Activated CD4-positive, alpha-beta memory T cell treated with anti-CD3 and anti-CD28 coated beads for 36 hours (primary cell): ENCODE results near the gene ADGRB3. TPM values are rescaled to one million over a fixed set of nuclear protein-coding genes. Genes with fewer than 3 reads are reported as not detected.

Source experiments
- CTCF ChIA-PET: fragments of 350-600 bp; sonication (Branson Sonifier 250); formaldehyde crosslinking; loops from one replicate; lab custom pipeline; 2021; ENCODE audit warnings: antibody characterized with exemption, inconsistent platforms; lab: Charles Lee
- POLR2A ChIA-PET: fragments of 350-600 bp; sonication (Branson Sonifier 250); formaldehyde crosslinking; loops from one replicate; lab custom pipeline; 2021; ENCODE audit warnings: antibody characterized with exemption; lab: Charles Lee
- DNase-seq: peaks from one replicate; pipeline ENCODE4 v3.0.0-alpha.2; 2020
- H3K27ac Mint-ChIP-seq: one replicate; pipeline ENCODE4 v1.8.0; 2021; ENCODE audit warnings: mixed read lengths
- H3K27me3 Mint-ChIP-seq: one replicate; pipeline ENCODE4 v1.8.0; 2021; ENCODE audit warnings: mixed read lengths
- H3K36me3 Mint-ChIP-seq: one replicate; pipeline ENCODE4 v1.8.0; 2021; ENCODE audit warnings: mixed read lengths
- H3K4me1 Mint-ChIP-seq: one replicate; pipeline ENCODE4 v1.8.0; 2021; ENCODE audit warnings: low read depth, mixed read lengths
- H3K4me3 Mint-ChIP-seq: one replicate; pipeline ENCODE4 v1.8.0; 2021; ENCODE audit warnings: mild to moderate bottlenecking, mixed read lengths
- H3K9me3 Mint-ChIP-seq: one replicate; pipeline ENCODE4 v1.8.0; 2021; ENCODE audit warnings: mixed read lengths
- intact Hi-C: fragments of 100-400 bp; cut with micrococcal nuclease; formaldehyde crosslinking; loops from one replicate; pipeline ENCODE4 v1.15.1; 2023
- total RNA-seq, 2 experiments: library from RNA; stranded (reverse); gene quantifications; one replicate each; pipeline ENCODE4 v1.2.3, GENCODE V29; 2021

ADGRB3 gene
- total RNA-seq, 2 experiments from 2014 or later: not detected

- ChIA-PET CTCF (no interaction called here), POLR2A (no interaction called here)
- Mint-ChIP-seq H3K4me1 (no peaks in the 10 kb centered on the region), H3K27me3 (no peaks in the 10 kb centered on the region), H3K4me3 (no peak overlapping the region), H3K27ac (no peak overlapping the region), H3K9me3 (no peaks in the 10 kb centered on the region), H3K36me3 (no peaks in the 10 kb centered on the region)
- no peak for DNase-seq
- intact Hi-C loops: no loop called here
Measured at GRCh38 chr6:69059413-69059812, 424.3 kb downstream of the ADGRB3 start.

GRCh38 chr6:69061066-69061465 is 426.0 kb downstream of the ADGRB3 start:
- no peaks in the 10 kb centered on the region for H3K27me3 Mint-ChIP-seq
- intact Hi-C loops: no loop called here
- DNase-seq: no peak
- no peaks in the 10 kb centered on the region for H3K4me1 Mint-ChIP-seq
- H3K36me3 Mint-ChIP-seq: no peaks in the 10 kb centered on the region
- POLR2A ChIA-PET: no interaction called here
- H3K9me3 Mint-ChIP-seq: no peaks in the 10 kb centered on the region
- no peak overlapping the region for H3K27ac Mint-ChIP-seq
- no peak overlapping the region for H3K4me3 Mint-ChIP-seq
- CTCF ChIA-PET: no interaction called here

GRCh38 chr6:69063401-69063800 is 428.3 kb downstream of the ADGRB3 start:
- no peak overlapping the region for H3K27ac Mint-ChIP-seq
- H3K9me3 Mint-ChIP-seq: no peaks in the 10 kb centered on the region
- no peak overlapping the region for H3K4me3 Mint-ChIP-seq
- H3K4me1 Mint-ChIP-seq: no peaks in the 10 kb centered on the region
- POLR2A ChIA-PET: no interaction called here
- intact Hi-C loops: no loop called here
- CTCF ChIA-PET: no interaction called here
- DNase-seq: no peak
- no peaks in the 10 kb centered on the region for H3K36me3 Mint-ChIP-seq
- H3K27me3 Mint-ChIP-seq: no peaks in the 10 kb centered on the region

- Mint-ChIP-seq H3K27me3 (no peaks in the 10 kb centered on the region), H3K4me1 (no peaks in the 10 kb centered on the region), H3K9me3 (no peaks in the 10 kb centered on the region), H3K36me3 (no peaks in the 10 kb centered on the region), H3K4me3 (no peak overlapping the region), H3K27ac (no peak overlapping the region)
- ChIA-PET CTCF (no interaction called here), POLR2A (no interaction called here)
- no peak for DNase-seq
- intact Hi-C loops: no loop called here
Measured at GRCh38 chr6:69064226-69064625, 429.1 kb downstream of the ADGRB3 start.

GRCh38 chr6:69069881-69070280 is 434.8 kb downstream of the ADGRB3 start:
- intact Hi-C loops: no loop called here
- Mint-ChIP-seq H3K9me3 (no peaks in the 10 kb centered on the region), H3K4me1 (no peaks in the 10 kb centered on the region), H3K27me3 (no peaks in the 10 kb centered on the region), H3K36me3 (no peaks in the 10 kb centered on the region), H3K4me3 (no peak overlapping the region), H3K27ac (no peak overlapping the region)
- ChIA-PET POLR2A (no interaction called here), CTCF (no interaction called here)
- no peak for DNase-seq

- CTCF ChIA-PET: no interaction called here
Measured at GRCh38 chr6:69072796-69073195, 437.7 kb downstream of the ADGRB3 start.

GRCh38 chr6:69084746-69085335 is 449.8 kb downstream of the ADGRB3 start:
- no peaks in the 10 kb centered on the region for H3K36me3 Mint-ChIP-seq
- intact Hi-C loops: no loop called here
- no peaks in the 10 kb centered on the region for H3K4me1 Mint-ChIP-seq
- POLR2A ChIA-PET: no interaction called here
- H3K27me3 Mint-ChIP-seq: no peaks in the 10 kb centered on the region
- no peaks in the 10 kb centered on the region for H3K9me3 Mint-ChIP-seq
- H3K4me3 Mint-ChIP-seq: no peak overlapping the region
- H3K27ac Mint-ChIP-seq: no peak overlapping the region
- no peak for DNase-seq
- CTCF ChIA-PET: no interaction called here

More at GRCh38 chr6:69072796-69073195, 437.7 kb downstream of the ADGRB3 start:
- no peaks in the 10 kb centered on the region for H3K36me3 Mint-ChIP-seq
- H3K4me3 Mint-ChIP-seq: no peak overlapping the region
- no peaks in the 10 kb centered on the region for H3K4me1 Mint-ChIP-seq
- intact Hi-C loops: no loop called here
- no peak overlapping the region for H3K27ac Mint-ChIP-seq
- H3K27me3 Mint-ChIP-seq: no peaks in the 10 kb centered on the region
- H3K9me3 Mint-ChIP-seq: no peaks in the 10 kb centered on the region
- POLR2A ChIA-PET: no interaction called here
- no peak for DNase-seq

GRCh38 chr6:69086689-69087088 is 451.6 kb downstream of the ADGRB3 start:
- intact Hi-C loops: no loop called here
- POLR2A ChIA-PET: no interaction called here
- Mint-ChIP-seq H3K9me3 (peaks cover 2% of the 10 kb centered on the region), H3K27me3 (no peaks in the 10 kb centered on the region), H3K4me1 (no peaks in the 10 kb centered on the region), H3K4me3 (no peak overlapping the region), H3K36me3 (no peaks in the 10 kb centered on the region), H3K27ac (no peak overlapping the region)
- DNase-seq: no peak
- CTCF ChIA-PET: no interaction called here

- CTCF ChIA-PET: no interaction called here
- no peak overlapping the region for H3K27ac Mint-ChIP-seq
- intact Hi-C loops: no loop called here
Measured at GRCh38 chr6:69089539-69089938, 454.5 kb downstream of the ADGRB3 start.

GRCh38 chr6:69090132-69090531 is 455.1 kb downstream of the ADGRB3 start:
- intact Hi-C loops: no loop called here
- H3K36me3 Mint-ChIP-seq: no peaks in the 10 kb centered on the region
- no peak for DNase-seq
- H3K4me1 Mint-ChIP-seq: no peaks in the 10 kb centered on the region
- peaks cover 2% of the 10 kb centered on the region for H3K9me3 Mint-ChIP-seq
- H3K4me3 Mint-ChIP-seq: no peak overlapping the region
- ChIA-PET POLR2A (no interaction called here), CTCF (no interaction called here)
- no peaks in the 10 kb centered on the region for H3K27me3 Mint-ChIP-seq
- no peak overlapping the region for H3K27ac Mint-ChIP-seq

More at GRCh38 chr6:69089539-69089938, 454.5 kb downstream of the ADGRB3 start:
- DNase-seq: no peak
- H3K36me3 Mint-ChIP-seq: no peaks in the 10 kb centered on the region
- no peaks in the 10 kb centered on the region for H3K27me3 Mint-ChIP-seq
- H3K9me3 Mint-ChIP-seq: peaks cover 2% of the 10 kb centered on the region
- no peaks in the 10 kb centered on the region for H3K4me1 Mint-ChIP-seq
- POLR2A ChIA-PET: no interaction called here
- H3K4me3 Mint-ChIP-seq: no peak overlapping the region

- ChIA-PET CTCF (no interaction called here), POLR2A (no interaction called here)
- intact Hi-C loops: no loop called here
- H3K4me1 Mint-ChIP-seq: no peaks in the 10 kb centered on the region
- H3K36me3 Mint-ChIP-seq: no peaks in the 10 kb centered on the region
- H3K4me3 Mint-ChIP-seq: no peak overlapping the region
- no peaks in the 10 kb centered on the region for H3K27me3 Mint-ChIP-seq
- no peaks in the 10 kb centered on the region for H3K9me3 Mint-ChIP-seq
- no peak for DNase-seq
- no peak overlapping the region for H3K27ac Mint-ChIP-seq
Measured at GRCh38 chr6:69096681-69097080, 461.6 kb downstream of the ADGRB3 start.

GRCh38 chr6:69097948-69098347 is 462.9 kb downstream of the ADGRB3 start:
- Mint-ChIP-seq H3K27me3 (no peaks in the 10 kb centered on the region), H3K9me3 (no peaks in the 10 kb centered on the region), H3K4me3 (no peak overlapping the region), H3K4me1 (no peaks in the 10 kb centered on the region), H3K36me3 (no peaks in the 10 kb centered on the region), H3K27ac (no peak overlapping the region)
- intact Hi-C loops: no loop called here
- ChIA-PET POLR2A (no interaction called here), CTCF (no interaction called here)
- no peak for DNase-seq

- no peaks in the 10 kb centered on the region for H3K9me3 Mint-ChIP-seq
- no peaks in the 10 kb centered on the region for H3K27me3 Mint-ChIP-seq
- intact Hi-C loops: no loop called here
- no peak overlapping the region for H3K4me3 Mint-ChIP-seq
- no peak overlapping the region for H3K27ac Mint-ChIP-seq
- H3K36me3 Mint-ChIP-seq: no peaks in the 10 kb centered on the region
- no peak for DNase-seq
- ChIA-PET POLR2A (no interaction called here), CTCF (no interaction called here)
- no peaks in the 10 kb centered on the region for H3K4me1 Mint-ChIP-seq
Measured at GRCh38 chr6:69098910-69099309, 463.8 kb downstream of the ADGRB3 start.
